Stimulated activated naive CD4-positive, alpha-beta T cell treated with Interleukin-2 at 50 U/mL for 16 hours (primary cell): Measurements from ENCODE around the gene ABCB11.
"Not testable (repeated sequence)": the region's sequence is repeated elsewhere in the genome, so short reads cannot be mapped to it uniquely, and the experiment has no call there.

Experiments used
- DNase-seq: peaks from one replicate; lab custom pipeline; 2025; lab: John Stamatoyannopoulos, UW

The ABCB11 gene

DNA sequence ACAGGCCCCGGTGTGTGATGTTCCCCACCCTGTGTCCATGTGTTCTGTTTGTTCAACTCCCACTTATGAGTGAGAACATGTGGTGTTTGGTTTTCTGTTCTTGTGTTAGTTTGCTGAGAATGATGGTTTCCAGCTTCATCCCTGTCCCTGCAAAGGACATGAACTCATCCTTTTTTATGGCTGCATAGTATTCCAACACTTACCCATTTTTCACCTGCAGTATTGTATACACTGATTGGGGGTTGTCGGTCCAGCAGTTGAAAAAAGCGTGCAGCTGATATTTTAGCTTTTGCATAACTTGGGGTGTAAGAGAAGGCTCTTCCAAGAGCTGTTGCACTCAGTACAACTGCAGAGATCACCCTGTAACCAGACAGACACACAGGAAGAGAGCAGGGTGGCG lies 99.0 kb downstream of the ABCB11 start:
- not testable (repeated sequence) for DNase-seq

DNA sequence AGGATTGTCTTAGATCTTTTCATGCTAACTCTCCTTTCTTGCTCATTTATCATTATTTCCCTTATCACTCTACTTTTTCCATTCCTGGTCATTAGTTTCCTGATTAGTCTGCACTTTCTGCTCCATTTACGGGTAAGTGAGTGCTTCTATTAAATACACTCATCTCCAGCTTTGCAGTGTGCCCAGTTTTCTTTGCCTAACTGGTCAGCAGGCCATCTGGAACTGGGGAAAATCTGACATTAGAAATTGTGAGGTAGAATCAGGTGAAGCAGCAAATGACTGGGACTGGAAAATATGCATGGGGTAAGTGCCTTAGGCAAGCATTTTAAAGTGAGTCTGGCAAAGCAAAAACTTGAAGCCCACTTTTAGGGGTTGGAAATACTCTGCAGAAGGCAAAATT lies 100.9 kb downstream of the ABCB11 start:
- DNase-seq: no peak

GRCh38 chr2:168929031-168929430 lies 102.1 kb downstream of the ABCB11 start:
- DNase-seq: no peak

- no peak for DNase-seq
These were observed 102.9 kb downstream of the ABCB11 start for GRCh38 chr2:168928113-168928831.

DNA sequence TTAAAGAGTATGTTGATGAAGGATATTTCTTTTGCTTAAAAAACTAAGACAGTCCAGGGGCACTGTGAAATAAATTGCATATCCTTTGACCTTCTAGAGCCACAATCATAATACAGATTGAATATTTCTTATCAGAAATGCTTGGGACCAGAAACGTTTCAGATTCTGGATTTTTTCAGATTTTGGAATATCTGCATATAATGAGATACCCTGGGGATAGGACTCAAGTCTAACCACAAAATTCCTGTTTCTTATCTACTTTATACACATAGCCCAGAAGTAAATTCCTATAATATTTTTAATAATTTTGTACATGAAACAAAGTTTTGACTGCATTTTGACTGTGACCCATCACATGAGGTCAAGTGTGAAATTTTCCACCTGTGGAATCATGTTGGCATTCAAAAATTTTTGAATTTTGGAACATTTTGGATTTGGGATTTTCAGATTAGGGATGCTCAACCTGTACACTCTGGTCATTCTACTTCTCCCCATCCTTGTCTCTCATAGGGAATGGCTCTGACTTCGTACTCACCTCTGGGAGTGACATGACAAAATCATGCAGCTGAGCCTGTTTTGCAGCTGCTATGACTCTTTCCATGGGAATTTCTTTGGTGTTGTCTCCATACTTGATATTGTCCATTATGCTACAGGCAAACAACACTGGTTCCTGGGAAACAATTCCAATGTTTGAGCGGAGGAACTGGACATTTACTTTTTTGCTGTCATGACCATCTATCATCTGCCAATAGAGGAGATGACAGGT lies 104.3 kb downstream of the ABCB11 start:
- DNase-seq: no peak

DNA sequence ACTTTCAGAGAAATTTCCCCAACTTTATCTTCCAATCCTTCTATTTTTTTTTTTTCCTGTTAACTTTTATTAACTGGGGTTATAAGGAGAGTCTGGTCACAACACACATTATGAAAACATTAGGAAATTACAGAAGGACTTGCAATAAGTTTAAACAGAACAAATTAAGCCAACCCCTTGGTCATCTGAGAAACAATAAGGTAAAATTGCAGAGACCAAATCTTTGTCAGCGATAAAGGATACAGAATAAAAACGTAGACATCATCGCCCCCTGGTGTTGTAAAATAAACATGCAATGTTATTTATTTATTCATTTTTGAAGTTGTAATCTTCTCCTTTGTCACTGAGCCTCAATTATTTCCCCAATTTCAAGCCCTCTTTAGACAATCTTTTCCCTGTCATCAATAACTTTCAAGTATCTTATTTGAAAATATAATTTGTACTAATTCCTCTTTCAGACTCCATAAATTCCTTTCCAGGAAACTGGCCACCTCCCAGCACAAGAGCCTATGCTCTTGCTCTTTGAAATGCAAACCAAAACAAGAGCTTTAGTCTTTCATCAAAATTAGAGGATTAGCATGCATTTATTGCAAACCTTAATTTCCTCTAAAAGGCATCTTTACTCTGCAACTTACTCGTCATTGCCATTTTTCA lies 110.5 kb downstream of the ABCB11 start:
- no peak for DNase-seq

DNA sequence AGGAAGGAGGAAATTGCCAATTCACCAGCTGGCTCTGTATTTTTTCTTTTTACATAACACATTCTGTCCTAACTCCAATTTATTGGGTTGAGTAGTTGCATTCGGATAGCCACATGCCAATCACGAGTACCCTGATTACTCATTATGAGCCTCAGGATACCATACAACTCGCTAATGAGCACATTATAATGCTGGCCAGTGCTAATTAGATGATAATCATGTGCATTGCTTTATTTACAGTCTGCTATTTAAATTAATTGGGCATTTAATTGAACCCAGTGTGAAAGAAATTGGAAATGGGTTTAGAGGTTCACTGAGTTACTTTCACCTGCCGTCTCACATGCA lies 114.8 kb downstream of the ABCB11 start:
- DNase-seq: no peak

- DNase-seq: no peak
These were observed 115.4 kb downstream of the ABCB11 start for GRCh38 chr2:168915441-168916330.

GRCh38 chr2:168913495-168913894 lies 117.6 kb downstream of the ABCB11 start:
- DNase-seq: no peak

DNA sequence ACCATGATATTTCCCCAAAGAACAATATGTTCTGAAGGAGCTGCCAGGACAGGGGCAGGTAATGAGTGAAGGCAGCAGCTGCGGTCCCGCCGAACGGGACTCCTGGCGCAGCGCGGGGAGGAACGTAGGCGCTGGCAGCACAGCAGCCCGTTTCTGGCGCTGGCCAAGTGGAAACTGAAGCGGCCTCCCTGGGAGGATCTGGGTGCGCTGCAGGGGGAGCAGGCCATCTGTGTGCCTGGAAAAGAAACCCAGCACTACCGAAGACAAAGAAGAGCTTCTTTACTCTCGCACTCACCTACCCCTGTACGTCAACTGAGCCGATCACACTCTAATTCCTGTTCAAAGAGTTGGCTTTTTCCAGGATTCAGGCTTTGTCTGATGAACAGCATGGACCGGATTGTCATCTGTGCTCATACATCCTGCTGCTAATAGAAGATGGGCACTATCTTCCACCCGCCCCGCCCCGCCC lies 118.2 kb downstream of the ABCB11 start:
- no peak for DNase-seq

DNA sequence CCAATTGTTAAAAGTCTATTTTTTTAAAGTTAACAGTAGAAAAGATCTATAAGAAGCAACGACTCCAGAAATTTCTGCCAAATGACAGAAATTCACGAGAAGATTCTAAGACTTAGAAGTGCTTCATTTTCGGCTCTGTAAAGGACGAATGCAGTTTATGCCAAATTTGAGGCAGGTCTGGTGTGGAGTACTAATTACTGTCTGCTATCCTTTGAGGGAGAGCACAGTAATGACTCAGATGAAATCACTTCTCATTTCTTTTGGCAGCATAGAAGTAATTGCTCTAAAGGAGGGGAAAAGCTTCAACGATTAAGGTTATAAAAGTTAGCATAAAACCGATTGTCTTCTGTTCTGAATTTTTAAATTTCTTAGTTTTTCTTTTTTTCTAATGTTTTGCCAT lies 118.7 kb downstream of the ABCB11 start:
- no peak for DNase-seq

- DNase-seq: no peak
These were observed 120.8 kb downstream of the ABCB11 start for GRCh38 chr2:168910330-168910729.

DNA sequence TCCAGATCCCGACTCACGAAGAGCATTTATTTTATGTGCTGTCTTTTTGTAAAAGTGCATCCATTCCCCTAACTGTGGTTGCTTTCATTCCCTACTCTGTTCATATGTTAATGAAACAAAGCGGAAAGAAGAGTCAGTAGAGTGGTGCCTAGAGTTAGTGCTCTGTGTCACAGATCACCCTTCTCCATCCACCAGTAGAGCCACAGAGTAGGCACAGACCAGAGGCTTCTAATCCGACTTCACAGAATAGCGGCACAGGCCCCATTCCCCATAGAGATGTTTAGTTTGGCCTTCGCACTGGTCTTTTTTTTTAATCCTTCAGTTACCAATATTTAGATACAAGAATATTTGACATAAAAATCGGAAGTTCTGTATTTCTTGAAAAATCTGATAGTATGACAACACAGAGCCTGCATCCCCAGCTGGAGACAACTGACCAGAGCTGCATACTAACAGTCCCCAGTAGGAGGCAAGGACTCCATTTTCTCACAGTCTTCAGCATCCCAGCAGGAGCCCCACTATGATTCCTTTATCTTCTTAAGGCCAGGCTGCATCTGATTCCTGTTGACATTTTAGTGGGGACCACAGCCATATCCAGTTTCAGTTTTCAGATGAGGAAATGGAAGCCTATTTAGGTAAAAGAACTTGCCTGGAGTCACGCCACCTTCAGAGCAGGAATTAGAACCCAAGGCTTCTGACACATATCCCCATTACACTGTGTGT lies 123.0 kb downstream of the ABCB11 start:
- DNase-seq: no peak

- DNase-seq: no peak
These were observed 126.8 kb downstream of the ABCB11 start for GRCh38 chr2:168904358-168904757.

DNA sequence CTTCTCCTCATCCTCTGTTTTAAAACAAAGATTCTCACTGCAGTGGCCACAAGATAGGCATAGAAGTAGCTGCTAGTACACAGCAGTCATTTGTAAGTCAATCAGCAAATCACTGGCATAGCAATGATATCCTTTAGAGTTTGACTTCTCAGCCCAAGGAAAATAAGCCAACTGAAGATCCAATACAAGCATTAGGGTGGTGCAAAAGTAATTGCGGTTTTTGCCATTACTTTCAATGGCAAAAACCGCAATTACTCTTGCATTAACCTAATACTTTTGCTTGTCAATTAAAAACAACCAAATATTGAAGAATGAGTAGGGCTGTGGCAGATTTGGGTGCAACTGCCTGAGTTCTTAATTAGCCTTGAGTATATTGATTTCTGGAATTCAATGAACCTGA lies 127.2 kb downstream of the ABCB11 start:
- no peak for DNase-seq

- DNase-seq: no peak
These were observed 130.1 kb downstream of the ABCB11 start, which contains the start of gene G6PC2 for GRCh38 chr2:168901003-168901402. Gene G6PC2, plus strand, starts transcription at chr2:168901291. Its CDS starts 41 bp downstream, at chr2:168901332.

DNA sequence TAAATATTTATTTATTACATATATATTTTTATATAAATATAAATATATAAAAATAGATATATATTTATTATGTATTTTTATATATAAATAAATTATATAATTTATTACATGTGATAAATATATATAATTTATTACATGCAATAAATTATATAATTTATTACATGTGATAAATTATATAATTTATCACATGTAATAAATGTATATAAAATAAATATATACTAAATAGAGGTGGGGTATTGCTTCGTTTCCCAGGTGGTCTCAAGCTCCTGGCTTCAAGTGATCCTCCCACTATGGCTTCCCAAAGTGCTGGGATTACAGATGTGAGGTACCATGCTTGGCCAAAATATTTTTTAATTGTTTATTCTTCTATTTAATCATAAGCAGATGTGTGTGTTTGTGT lies 133.7 kb downstream of the ABCB11 start:
- DNase-seq: no peak

DNA sequence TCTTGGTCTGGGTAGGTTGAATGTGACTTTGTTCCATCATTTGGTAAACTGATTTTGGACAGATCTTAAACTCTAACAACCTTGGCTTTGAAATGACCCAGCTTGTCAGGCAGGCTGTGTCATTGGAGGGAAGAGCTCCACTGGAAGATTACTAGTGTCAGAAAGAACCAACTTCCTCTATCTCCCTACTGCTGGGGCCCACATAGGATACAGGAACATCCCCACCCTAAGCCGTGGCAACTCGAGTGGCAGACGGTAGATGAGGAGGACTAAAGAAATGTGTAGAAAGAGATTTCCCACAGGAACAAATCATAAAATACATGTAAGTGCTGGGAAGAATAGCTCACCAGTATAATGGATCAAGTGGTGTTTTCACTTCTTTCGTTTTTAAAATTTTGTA lies 134.3 kb downstream of the ABCB11 start:
- DNase-seq: no peak

- no peak for DNase-seq
These were observed 135.4 kb downstream of the ABCB11 start for GRCh38 chr2:168895771-168896170.

GRCh38 chr2:168894720-168895119 lies 136.4 kb downstream of the ABCB11 start:
- DNase-seq: no peak

GRCh38 chr2:168894101-168894500 lies 137.0 kb downstream of the ABCB11 start:
- DNase-seq: no peak
